Adipose tissue (tissue), 3 donors: Measurements from ENCODE around the gene POMGNT2. TPM values are rescaled to one million over a fixed set of nuclear protein-coding genes. Genes with fewer than 3 reads are reported as not detected.

Source experiments
- H3K27ac ChIP-seq: one replicate; pipeline ENCODE4 v1.5.1; 2013; ENCODE audit warnings: low read depth, low read length
- WGBS, 3 donors: extraction: QIAGEN DNeasy Blood & Tissue Kit; methylation state at CpG; one replicate each; pipeline ENCODE4 v1.1.7; 2013; 5-methylcytosine and 5-hydroxymethylcytosine counted together
- polyA plus RNA-seq, 3 donors: library from polyadenylated mRNA; stranded (reverse); fragments of 200-250 nt; gene quantifications; one replicate each; pipeline ENCODE4 v1.2.3, GENCODE V29; 2013
- donor health status: healthy with polysubstance abuse.
- donor health status: Bipolar disorder and iron deficiency.
- donor health status: healthy.

Gene POMGNT2
- polyA plus RNA-seq = 10 to 100 TPM in 2 of 3 donors, 1 to 10 TPM in 1; 7.8 to 11.4 (median 11.3) TPM

GRCh38 chr3:43105596-43106292 lies at the start of gene POMGNT2:
POMGNT2 (minus strand) TSS chr3:43106079; CDS start chr3:43081431, 24,648 bp downstream.
- no peak within 1 kb of the TSS for H3K27ac ChIP-seq
- WGBS, 3 donors = 0 to 1% (median 0%) methylated on average over 64 to 71 of the region's 71 CpGs

- H3K27ac ChIP-seq = no peak overlapping the region
- 47 to 76% (median 59%) methylated on average over 5 of the region's 5 CpGs for WGBS, 3 donors
Observed at GRCh38 chr3:43154980-43155379, 49.1 kb upstream of the POMGNT2 start.

GRCh38 chr3:43153216-43154083 lies 47.6 kb upstream of the POMGNT2 start:
- no peak overlapping the region for H3K27ac ChIP-seq
- WGBS, 3 donors = 50 to 59% (median 50%) methylated on average over 19 of the region's 19 CpGs

- no peak overlapping the region for H3K27ac ChIP-seq
- 25 to 35% (median 28%) methylated on average over 5 of the region's 5 CpGs for WGBS, 3 donors
Observed at GRCh38 chr3:43152649-43153048, 46.8 kb upstream of the POMGNT2 start.

GRCh38 chr3:43148033-43148432 lies 42.2 kb upstream of the POMGNT2 start:
- H3K27ac ChIP-seq = no peak overlapping the region

- H3K27ac ChIP-seq = no peak overlapping the region
- WGBS, 3 donors = 89 to 100% (median 100%) methylated on average over 1 of the region's 1 CpG
Observed at GRCh38 chr3:43146599-43146998, 40.7 kb upstream of the POMGNT2 start.

- WGBS, 3 donors = 41 to 64% (median 46%) methylated on average over 7 of the region's 7 CpGs
- H3K27ac ChIP-seq = no peak overlapping the region
Observed at GRCh38 chr3:43144761-43145490, 39.0 kb upstream of the POMGNT2 start.

- 32 to 51% (median 45%) methylated on average over 3 of the region's 3 CpGs for WGBS, 3 donors
- no peak overlapping the region for H3K27ac ChIP-seq
Observed at GRCh38 chr3:43142472-43142871, 36.6 kb upstream of the POMGNT2 start.

GRCh38 chr3:43138488-43139231 lies 32.8 kb upstream of the POMGNT2 start:
- 84 to 86% (median 86%) methylated on average over 4 of the region's 4 CpGs for WGBS, 3 donors
- H3K27ac ChIP-seq = no peak overlapping the region

GRCh38 chr3:43132870-43133636 lies 27.2 kb upstream of the POMGNT2 start:
- WGBS, 3 donors = 57 to 68% (median 64%) methylated on average over 7 of the region's 7 CpGs
- H3K27ac ChIP-seq = no peak overlapping the region

- 81 to 87% (median 85%) methylated on average over 3 of the region's 3 CpGs for WGBS, 3 donors
- no peak overlapping the region for H3K27ac ChIP-seq
Observed at GRCh38 chr3:43132193-43132592, 26.3 kb upstream of the POMGNT2 start.

- no peak overlapping the region for H3K27ac ChIP-seq
Observed at GRCh38 chr3:43128464-43128863, 22.6 kb upstream of the POMGNT2 start.

- 60 to 83% (median 66%) methylated on average over 3 of the region's 3 CpGs for WGBS, 3 donors
- H3K27ac ChIP-seq = no peak overlapping the region
Observed at GRCh38 chr3:43126536-43126935, 20.7 kb upstream of the POMGNT2 start.

- H3K27ac ChIP-seq = no peak overlapping the region
Observed at GRCh38 chr3:43123895-43124294, 18.0 kb upstream of the POMGNT2 start.

- 94 to 96% (median 95%) methylated on average over 3 of the region's 3 CpGs for WGBS, 3 donors
- no peak overlapping the region for H3K27ac ChIP-seq
Observed at GRCh38 chr3:43120937-43121336, 15.1 kb upstream of the POMGNT2 start.

- 73 to 89% (median 87%) methylated on average over 4 of the region's 4 CpGs for WGBS, 3 donors
- no peak overlapping the region for H3K27ac ChIP-seq
Observed at GRCh38 chr3:43117257-43117656, 11.4 kb upstream of the POMGNT2 start.

GRCh38 chr3:43113671-43114070 lies 7.8 kb upstream of the POMGNT2 start:
- 92% methylated on average over 3 of the region's 3 CpGs for WGBS, 3 donors

GRCh38 chr3:43106293-43106628 lies 382 bp upstream of the POMGNT2 start:
- WGBS, 3 donors = 7 to 15% (median 14%) methylated on average over 6 of the region's 6 CpGs
- no peak overlapping the region for H3K27ac ChIP-seq

More at GRCh38 chr3:43113671-43114070, 7.8 kb upstream of the POMGNT2 start:
- no peak overlapping the region for H3K27ac ChIP-seq
